Measurements from ENCODE around the gene SLC39A11. TPM values are rescaled to one million over a fixed set of nuclear protein-coding genes. Genes with fewer than 3 reads are reported as not detected.

Gene SLC39A11
- total RNA-seq, 1 experiment from 2014 or later: 57.1 TPM

DNA sequence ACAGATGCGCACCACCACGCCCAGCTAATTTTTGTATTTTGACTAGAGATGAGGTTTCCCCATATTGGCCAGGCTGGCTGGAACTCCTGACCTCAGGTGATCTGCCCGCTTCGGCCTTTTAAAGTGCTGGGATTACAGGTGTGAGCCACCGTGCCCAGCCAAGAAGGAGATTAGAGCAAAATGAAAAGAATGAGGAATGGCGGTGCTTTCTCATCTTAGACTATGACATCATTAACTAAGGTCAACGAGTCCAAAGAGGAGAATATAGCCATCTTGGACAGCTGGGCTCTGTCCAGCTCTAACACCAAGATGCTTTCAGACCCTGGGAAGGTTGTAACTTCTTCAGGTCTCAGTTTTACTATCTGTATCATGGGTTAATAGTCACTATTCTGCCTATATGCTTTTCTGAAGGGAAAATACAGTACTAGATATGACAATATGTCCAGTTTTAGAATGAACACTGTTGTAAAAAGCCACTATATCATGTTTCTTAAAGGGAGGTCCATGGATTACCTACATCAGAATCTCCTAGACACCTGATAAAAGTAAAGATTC lies 76.7 kb downstream of the SLC39A11 start:
- intact Hi-C loops (cut with micrococcal nuclease; ENCODE audit: unreplicated experiment): no loop called here
- BruUV-seq (replicated peaks): no TSS peak
- POLR2A ChIA-PET (ENCODE audit: unreplicated experiment): no interaction called here

DNA sequence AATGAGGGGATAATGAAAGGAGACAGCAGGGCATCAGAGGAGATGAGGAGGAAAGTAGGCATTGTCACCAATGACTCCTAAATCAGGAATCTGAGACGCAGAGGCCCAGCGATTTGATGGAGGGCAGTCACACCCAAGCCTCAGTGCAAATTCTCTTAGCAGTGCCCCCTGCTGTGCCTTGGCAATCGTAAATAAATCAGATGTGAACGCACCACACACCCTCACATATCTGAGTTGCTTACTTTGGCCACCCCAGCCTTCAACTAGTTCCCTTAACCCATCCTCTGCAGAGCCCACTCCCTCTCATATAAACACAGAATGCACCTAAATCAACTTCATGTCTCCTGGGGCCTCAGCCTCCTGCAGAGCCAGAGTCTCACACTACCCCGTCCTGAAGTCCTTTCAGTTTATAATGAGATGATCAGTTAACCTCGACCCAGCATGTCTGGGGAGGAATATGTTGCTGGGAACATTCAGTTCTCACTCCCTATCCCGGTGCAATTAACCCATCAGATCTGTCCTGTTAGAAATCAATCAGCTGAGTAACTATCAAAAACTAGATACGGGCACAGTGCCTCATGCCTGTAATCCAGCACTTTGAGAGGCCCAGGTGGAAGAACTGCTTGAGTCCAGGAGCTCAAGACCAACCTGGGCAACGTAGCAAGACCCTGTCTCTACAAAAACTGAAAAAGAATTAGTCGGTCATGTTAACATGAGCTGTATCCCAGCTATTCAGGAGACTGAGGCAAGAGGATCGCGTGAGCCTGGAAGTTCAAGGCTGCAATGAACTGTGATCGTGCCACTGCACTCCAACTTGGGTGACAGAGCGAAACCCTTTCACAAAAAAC lies 78.4 kb downstream of the SLC39A11 start:
- DNase-seq: peak; percentile 5 to 63
- no peak for TF ChIP-seq EZH2 (IDR thresholded peaks at IDR 0.05; ENCODE audit: low read depth)
- TF ChIP-seq, protein P1, sequence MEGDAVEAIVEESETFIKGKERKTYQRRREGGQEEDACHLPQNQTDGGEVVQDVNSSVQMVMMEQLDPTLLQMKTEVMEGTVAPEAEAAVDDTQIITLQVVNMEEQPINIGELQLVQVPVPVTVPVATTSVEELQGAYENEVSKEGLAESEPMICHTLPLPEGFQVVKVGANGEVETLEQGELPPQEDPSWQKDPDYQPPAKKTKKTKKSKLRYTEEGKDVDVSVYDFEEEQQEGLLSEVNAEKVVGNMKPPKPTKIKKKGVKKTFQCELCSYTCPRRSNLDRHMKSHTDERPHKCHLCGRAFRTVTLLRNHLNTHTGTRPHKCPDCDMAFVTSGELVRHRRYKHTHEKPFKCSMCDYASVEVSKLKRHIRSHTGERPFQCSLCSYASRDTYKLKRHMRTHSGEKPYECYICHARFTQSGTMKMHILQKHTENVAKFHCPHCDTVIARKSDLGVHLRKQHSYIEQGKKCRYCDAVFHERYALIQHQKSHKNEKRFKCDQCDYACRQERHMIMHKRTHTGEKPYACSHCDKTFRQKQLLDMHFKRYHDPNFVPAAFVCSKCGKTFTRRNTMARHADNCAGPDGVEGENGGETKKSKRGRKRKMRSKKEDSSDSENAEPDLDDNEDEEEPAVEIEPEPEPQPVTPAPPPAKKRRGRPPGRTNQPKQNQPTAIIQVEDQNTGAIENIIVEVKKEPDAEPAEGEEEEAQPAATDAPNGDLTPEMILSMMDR (conservative IDR thresholded peaks at IDR 0.05): 0 out of 2 replicates have a peak, but pooled peaks have one; percentile 13
- Histone ChIP-seq H3K4me1 (replicated peaks; ENCODE audit: insufficient read depth) (0 out of 2 replicates have a peak, but pooled peaks cover 6% of the 10 kb centered on the region), H3K36me3 (ENCODE audit: low read depth) (no peaks in the 10 kb centered on the region), H4K20me1 (ENCODE audit: insufficient read depth) (no peaks in the 10 kb centered on the region), H3K9me3 (ENCODE audit: insufficient read depth, low read depth) (no peaks in the 10 kb centered on the region), H3K27ac (no peak overlapping the region), H3K4me2 (no peak overlapping the region), H3K4me3 (no peak overlapping the region), H3F3A (ENCODE audit: insufficient read depth, low read depth) (no peaks in the 10 kb centered on the region), H3K9me2 (ENCODE audit: insufficient read depth) (no peaks in the 10 kb centered on the region), H3K79me2 (ENCODE audit: low read depth) (no peaks in the 10 kb centered on the region), H3K27me3 (ENCODE audit: insufficient read depth, low read depth) (no peaks in the 10 kb centered on the region), H2AFZ (no peak overlapping the region)
- ChIA-PET POLR2A (ENCODE audit: unreplicated experiment) (no interaction called here), CTCF (interaction anchor here (0.6 kb wide), 1 partner anchor 73 kb away, joined by 3 read pairs; no protein-coding TSS in a partner anchor)
- BruUV-seq (replicated peaks): no TSS peak
- intact Hi-C loops (cut with micrococcal nuclease; ENCODE audit: unreplicated experiment): no loop called here

More for the DNA sequence above, 76.7 kb downstream of the SLC39A11 start:
- H4K20me1 ChIP-seq (ENCODE audit: insufficient read depth): no peaks in the 10 kb centered on the region
- H3K9me2 ChIP-seq (ENCODE audit: insufficient read depth): no peaks in the 10 kb centered on the region
- no peaks in the 10 kb centered on the region for H3K36me3 ChIP-seq (ENCODE audit: low read depth)
- no peaks in the 10 kb centered on the region for H3K9me3 ChIP-seq (ENCODE audit: insufficient read depth, low read depth)
- no peak overlapping the region for H3K4me2 ChIP-seq
- 0 out of 2 replicates have a peak, but pooled peaks cover 6% of the 10 kb centered on the region for H3K4me1 ChIP-seq (replicated peaks; ENCODE audit: insufficient read depth)
- no peaks in the 10 kb centered on the region for H3K79me2 ChIP-seq (ENCODE audit: low read depth)
- no peak overlapping the region for H2AFZ ChIP-seq
- TF ChIP-seq, protein P1 (conservative IDR thresholded peaks at IDR 0.05): no peak
- no peak for TF ChIP-seq EZH2 (IDR thresholded peaks at IDR 0.05; ENCODE audit: low read depth)
- no peaks in the 10 kb centered on the region for H3K27me3 ChIP-seq (ENCODE audit: insufficient read depth, low read depth)
- CTCF ChIA-PET: interaction anchor here (0.6 kb wide), 1 partner anchor 78 kb away, joined by 8 read pairs; no protein-coding TSS in a partner anchor
- H3K27ac ChIP-seq: no peak overlapping the region
- no peaks in the 10 kb centered on the region for H3F3A ChIP-seq (ENCODE audit: insufficient read depth, low read depth)
- no peak overlapping the region for H3K4me3 ChIP-seq
- DNase-seq: no peak

DNA sequence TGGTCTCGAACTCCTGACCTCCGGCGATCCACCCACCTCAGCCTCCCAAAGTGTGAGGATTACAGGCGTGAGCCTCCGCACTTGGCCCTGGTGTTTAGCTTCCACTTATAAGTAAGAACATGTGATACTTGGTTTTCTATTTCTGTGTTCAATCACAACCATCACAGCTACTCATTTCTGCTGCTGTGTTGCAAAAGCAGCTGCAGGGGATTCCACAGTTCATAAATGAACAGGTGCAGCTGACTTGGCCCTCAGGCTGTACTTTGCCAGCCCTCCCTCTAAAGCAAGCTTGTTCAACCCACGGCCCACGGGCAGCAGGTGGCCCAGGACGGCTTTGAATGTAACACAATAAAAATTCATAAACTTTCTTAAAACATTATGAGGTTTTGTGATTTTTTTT lies 79.2 kb downstream of the SLC39A11 start:
- Histone ChIP-seq H3K9me3 (ENCODE audit: insufficient read depth, low read depth) (no peaks in the 10 kb centered on the region), H3K4me2 (no peak overlapping the region), H3K27ac (no peak overlapping the region), H4K20me1 (ENCODE audit: insufficient read depth) (no peaks in the 10 kb centered on the region), H2AFZ (no peak overlapping the region), H3F3A (ENCODE audit: insufficient read depth, low read depth) (no peaks in the 10 kb centered on the region), H3K27me3 (ENCODE audit: insufficient read depth, low read depth) (no peaks in the 10 kb centered on the region), H3K4me3 (no peak overlapping the region), H3K36me3 (ENCODE audit: low read depth) (no peaks in the 10 kb centered on the region), H3K79me2 (ENCODE audit: low read depth) (no peaks in the 10 kb centered on the region), H3K4me1 (replicated peaks; ENCODE audit: insufficient read depth) (0 out of 2 replicates have a peak, but pooled peaks cover 6% of the 10 kb centered on the region), H3K9me2 (ENCODE audit: insufficient read depth) (no peaks in the 10 kb centered on the region)
- POLR2A ChIA-PET (ENCODE audit: unreplicated experiment): no interaction called here
- intact Hi-C loops (cut with micrococcal nuclease; ENCODE audit: unreplicated experiment): no loop called here
- CTCF ChIA-PET: interaction anchor here (0.6 kb wide), 1 partner anchor 73 kb away, joined by 3 read pairs; no protein-coding TSS in a partner anchor
- TF ChIP-seq, protein P1 (conservative IDR thresholded peaks at IDR 0.05): no peak
- TF ChIP-seq EZH2 (IDR thresholded peaks at IDR 0.05; ENCODE audit: low read depth): no peak
- no TSS peak for BruUV-seq (replicated peaks)
- DNase-seq: no peak

Measured in PC-9 (cell line).